NOMO-1 treated with DMSO at 0.1 percent for 48 hours (cell line): ENCODE measurements around the gene ERFL.
"Not testable (repeated sequence)": the region's sequence is repeated elsewhere in the genome, so short reads cannot be mapped to it uniquely, and the experiment has no call there.

Experiments
- DNase-seq: peaks from one replicate; lab custom pipeline; 2025; ENCODE audit not compliant: unreplicated experiment; lab: John Stamatoyannopoulos, UW

The ERFL gene

GRCh38 chr19:41914424-41914834 lies 13.8 kb downstream of the ERFL start:
- not testable (repeated sequence) for DNase-seq

GRCh38 chr19:41913538-41914423 lies 14.5 kb downstream of the ERFL start:
- DNase-seq = no peak

GRCh38 chr19:41912899-41913537 lies 15.2 kb downstream of the ERFL start:
- no peak for DNase-seq

GRCh38 chr19:41911889-41912731 lies 16.1 kb downstream of the ERFL start:
- no peak for DNase-seq

- no peak for DNase-seq
Observed at GRCh38 chr19:41910992-41911888, 17.0 kb downstream of the ERFL start.

GRCh38 chr19:41910240-41910991 lies 17.8 kb downstream of the ERFL start:
- DNase-seq = no peak

GRCh38 chr19:41909706-41910105 lies 18.5 kb downstream of the ERFL start:
- no peak for DNase-seq

GRCh38 chr19:41908724-41909464 lies 19.4 kb downstream of the ERFL start:
- no peak for DNase-seq

- DNase-seq = no peak
Observed at GRCh38 chr19:41907994-41908615, 20.1 kb downstream of the ERFL start.

- no peak for DNase-seq
Observed at GRCh38 chr19:41906916-41907680, 21.2 kb downstream of the ERFL start.

GRCh38 chr19:41906271-41906670 lies 22.0 kb downstream of the ERFL start:
- no peak for DNase-seq

GRCh38 chr19:41905273-41906002 lies 22.8 kb downstream of the ERFL start:
- no peak for DNase-seq

GRCh38 chr19:41904118-41904870 lies 24.0 kb downstream of the ERFL start:
- DNase-seq = no peak

- no peak for DNase-seq
Observed at GRCh38 chr19:41903193-41903953, 24.9 kb downstream of the ERFL start.

GRCh38 chr19:41902594-41902993 lies 25.7 kb downstream of the ERFL start:
- no peak for DNase-seq
